SK-N-SH (cell line): Measurements from ENCODE around the gene SLC1A7.

Experiments used
- CTCF ChIP-seq: fragments of 200-600 bp; sonication (generic); IDR thresholded peaks from 2 replicates; pipeline ENCODE4 v1.6.1; 2017; ENCODE audit warnings: antibody characterized with exemption, mild to moderate bottlenecking, moderate library complexity
- EP300 ChIP-seq, 2 experiments: IDR thresholded peaks; 2 replicates each; pipeline versions ENCODE4 v1.4.0 to v1.6.1; 2012; ENCODE audit warnings: borderline replicate concordance in 1 of 2, low read depth in 1 of 2, low read length in 1 of 2
- EZH2phosphoT487 ChIP-seq: fragments of 200-600 bp; sonication (generic); IDR thresholded peaks from 2 replicates; pipeline ENCODE4 v1.6.1; 2017; ENCODE audit warnings: low read depth, mixed run types, mild to moderate bottlenecking, antibody characterized with exemption, moderate library complexity, borderline replicate concordance
- MXI1 ChIP-seq: IDR thresholded peaks from 2 replicates; pipeline ENCODE4 v1.6.1; 2012; ENCODE audit warnings: mild to moderate bottlenecking, low read depth, low read length, improper control_type of control experiment
- RAD21 ChIP-seq: IDR thresholded peaks from 2 replicates; pipeline ENCODE4 v1.6.1; 2012; ENCODE audit warnings: mild to moderate bottlenecking, low read length
- TAF1 ChIP-seq: IDR thresholded peaks from 2 replicates; pipeline ENCODE4 v1.6.1; 2012; ENCODE audit warnings: low read depth, mild to moderate bottlenecking, low read length, moderate library complexity, borderline replicate concordance
- TEAD4 ChIP-seq: IDR thresholded peaks from 2 replicates; pipeline ENCODE4 v1.4.0; 2012; ENCODE audit warnings: mild to moderate bottlenecking, borderline replicate concordance; ENCODE audit not compliant: insufficient read depth

GRCh38 chr1:53155945-53156344 is 13.5 kb upstream of the SLC1A7 start:
- TF ChIP-seq CTCF (no peak), TEAD4 (no peak), EP300 (IDR thresholded peaks at IDR 0.05; ENCODE audit: borderline replicate concordance in 1 of 2, low read depth in 1 of 2, low read length in 1 of 2) (no peak), MXI1 (no peak), TAF1 (no peak), EZH2phosphoT487 (no peak), RAD21 (no peak)
